ENCODE results near the gene ATP12A.
"Not testable (repeated sequence)": the region's sequence is repeated elsewhere in the genome, so short reads cannot be mapped to it uniquely, and the experiment has no call there.

The ATP12A gene

GRCh38 chr13:24719139-24719538, 38.9 kb downstream of the ATP12A start:
- in situ Hi-C loops (cut with MboI; ENCODE audit: low sequenced_read_pairs) = no loop called here

- in situ Hi-C loops (cut with MboI; ENCODE audit: low sequenced_read_pairs) = no loop called here
Measured at GRCh38 chr13:24723206-24723605, 43.0 kb downstream of the ATP12A start.

GRCh38 chr13:24724714-24725113, 44.5 kb downstream of the ATP12A start:
- in situ Hi-C loops (cut with MboI; ENCODE audit: low sequenced_read_pairs) = no loop called here

GRCh38 chr13:24725379-24725778, 45.2 kb downstream of the ATP12A start:
- in situ Hi-C loops (cut with MboI; ENCODE audit: low sequenced_read_pairs) = no loop called here

- in situ Hi-C loops (cut with MboI; ENCODE audit: low sequenced_read_pairs) = no loop called here
Measured at GRCh38 chr13:24727731-24728601, 47.8 kb downstream of the ATP12A start.

- in situ Hi-C loops (cut with MboI; ENCODE audit: low sequenced_read_pairs) = not testable (repeated sequence)
Measured at GRCh38 chr13:24730873-24731567, 50.8 kb downstream of the ATP12A start.

- in situ Hi-C loops (cut with MboI; ENCODE audit: low sequenced_read_pairs) = no loop called here
Measured at GRCh38 chr13:24734950-24735349, 54.7 kb downstream of the ATP12A start.

GRCh38 chr13:24737042-24737441, 56.8 kb downstream of the ATP12A start:
- in situ Hi-C loops (cut with MboI; ENCODE audit: low sequenced_read_pairs) = no loop called here

- in situ Hi-C loops (cut with MboI; ENCODE audit: low sequenced_read_pairs) = no loop called here
Measured at GRCh38 chr13:24738366-24738847, 58.2 kb downstream of the ATP12A start.

GRCh38 chr13:24740014-24740890, 60.0 kb downstream of the ATP12A start:
- in situ Hi-C loops (cut with MboI; ENCODE audit: low sequenced_read_pairs) = no loop called here

- in situ Hi-C loops (cut with MboI; ENCODE audit: low sequenced_read_pairs) = no loop called here
Measured at GRCh38 chr13:24741016-24741662, 60.9 kb downstream of the ATP12A start.

GRCh38 chr13:24741791-24742190, 61.6 kb downstream of the ATP12A start:
- in situ Hi-C loops (cut with MboI; ENCODE audit: low sequenced_read_pairs) = no loop called here

- in situ Hi-C loops (cut with MboI; ENCODE audit: low sequenced_read_pairs) = no loop called here
Measured at GRCh38 chr13:24742294-24742693, 62.1 kb downstream of the ATP12A start.

- in situ Hi-C loops (cut with MboI; ENCODE audit: low sequenced_read_pairs) = no loop called here
Measured at GRCh38 chr13:24742977-24743376, 62.8 kb downstream of the ATP12A start.

- in situ Hi-C loops (cut with MboI; ENCODE audit: low sequenced_read_pairs) = no loop called here
Measured at GRCh38 chr13:24744247-24744646, 64.0 kb downstream of the ATP12A start.

- in situ Hi-C loops (cut with MboI; ENCODE audit: low sequenced_read_pairs) = no loop called here
Measured at GRCh38 chr13:24745516-24745860, 65.3 kb downstream of the ATP12A start.

GRCh38 chr13:24745861-24746617, 65.8 kb downstream of the ATP12A start:
- in situ Hi-C loops (cut with MboI; ENCODE audit: low sequenced_read_pairs) = no loop called here

GRCh38 chr13:24746618-24747247, 66.5 kb downstream of the ATP12A start:
- in situ Hi-C loops (cut with MboI; ENCODE audit: low sequenced_read_pairs) = no loop called here

- in situ Hi-C loops (cut with MboI; ENCODE audit: low sequenced_read_pairs) = no loop called here
Measured at GRCh38 chr13:24747248-24748060, 67.2 kb downstream of the ATP12A start.

Measured in HL-60/S4 (cell line).